Measurements from ENCODE around the gene HSPA12A. TPM values are rescaled to one million over a fixed set of nuclear protein-coding genes. Genes with fewer than 3 reads are reported as not detected.

HSPA12A gene
- polyA plus RNA-seq, 1 experiment: 20.5 TPM

GRCh38 chr10:116697816-116698215, 44.5 kb downstream of the HSPA12A start:
- no peak overlapping the region for H3K27ac ChIP-seq (ENCODE audit: low read depth, low read length)
- POLR2A ChIA-PET: no interaction called here
- no peak overlapping the region for H3K4me3 ChIP-seq (ENCODE audit: low read depth, low read length)
- TF ChIP-seq CTCF (IDR thresholded peaks at IDR 0.05; ENCODE audit: low read depth, low read length): no peak
- no peak for DNase-seq (ENCODE audit: low read depth, low spot score)
- H3K27me3 ChIP-seq (ENCODE audit: control insufficient read depth, insufficient read depth, low read length): no peaks in the 10 kb centered on the region
- CTCF ChIA-PET: interaction anchor here (1.0 kb wide), 1 partner anchor 745 kb away, joined by 4 read pairs; no protein-coding TSS in a partner anchor
- H3K9me3 ChIP-seq (ENCODE audit: control insufficient read depth, insufficient read depth, low read length): no peaks in the 10 kb centered on the region

- no peak for DNase-seq (ENCODE audit: low read depth, low spot score)
- POLR2A ChIA-PET: no interaction called here
- CTCF ChIA-PET: interaction anchor here (1.0 to 1.8 kb wide), 3 partner anchors 92 to 746 kb away, joined by 3 to 8 read pairs (median 4); no protein-coding TSS in a partner anchor
- no peak for TF ChIP-seq CTCF (IDR thresholded peaks at IDR 0.05; ENCODE audit: low read depth, low read length)
- no peaks in the 10 kb centered on the region for H3K27me3 ChIP-seq (ENCODE audit: control insufficient read depth, insufficient read depth, low read length)
- H3K27ac ChIP-seq (ENCODE audit: low read depth, low read length): no peak overlapping the region
- no peak overlapping the region for H3K4me3 ChIP-seq (ENCODE audit: low read depth, low read length)
- no peaks in the 10 kb centered on the region for H3K9me3 ChIP-seq (ENCODE audit: control insufficient read depth, insufficient read depth, low read length)
Measured at GRCh38 chr10:116696919-116697318, 45.4 kb downstream of the HSPA12A start.

- ChIA-PET POLR2A (no interaction called here), CTCF (interaction anchor here (4.5 kb wide), 1 partner anchor 13 kb away, joined by 29 read pairs; no protein-coding TSS in a partner anchor)
- no peaks in the 10 kb centered on the region for H3K9me3 ChIP-seq (ENCODE audit: control insufficient read depth, insufficient read depth, low read length)
- no peak overlapping the region for H3K4me3 ChIP-seq (ENCODE audit: low read depth, low read length)
- no peak for DNase-seq (ENCODE audit: low read depth, low spot score)
- H3K27ac ChIP-seq (ENCODE audit: low read depth, low read length): no peak overlapping the region
- H3K27me3 ChIP-seq (ENCODE audit: control insufficient read depth, insufficient read depth, low read length): no peaks in the 10 kb centered on the region
- TF ChIP-seq CTCF (IDR thresholded peaks at IDR 0.05; ENCODE audit: low read depth, low read length): no peak
Measured at GRCh38 chr10:116694927-116695268, 47.5 kb downstream of the HSPA12A start.

GRCh38 chr10:116694243-116694926, 48.0 kb downstream of the HSPA12A start:
- Histone ChIP-seq H3K4me3 (ENCODE audit: low read depth, low read length) (no peak overlapping the region), H3K27ac (ENCODE audit: low read depth, low read length) (no peak overlapping the region), H3K9me3 (ENCODE audit: control insufficient read depth, insufficient read depth, low read length) (no peaks in the 10 kb centered on the region), H3K27me3 (ENCODE audit: control insufficient read depth, insufficient read depth, low read length) (no peaks in the 10 kb centered on the region)
- POLR2A ChIA-PET: no interaction called here
- DNase-seq (ENCODE audit: low read depth, low spot score): no peak
- CTCF ChIA-PET: interaction anchor here (4.5 to 17.5 kb wide), 2 partner anchors 12 to 94 kb away, joined by 29 to 426 read pairs; no protein-coding TSS in a partner anchor
- TF ChIP-seq CTCF (IDR thresholded peaks at IDR 0.05; ENCODE audit: low read depth, low read length): no peak

GRCh38 chr10:116692225-116692624, 50.1 kb downstream of the HSPA12A start:
- TF ChIP-seq CTCF (IDR thresholded peaks at IDR 0.05; ENCODE audit: low read depth, low read length): no peak
- H3K27ac ChIP-seq (ENCODE audit: low read depth, low read length): no peak overlapping the region
- DNase-seq (ENCODE audit: low read depth, low spot score): no peak
- H3K4me3 ChIP-seq (ENCODE audit: low read depth, low read length): no peak overlapping the region
- H3K27me3 ChIP-seq (ENCODE audit: control insufficient read depth, insufficient read depth, low read length): no peaks in the 10 kb centered on the region
- H3K9me3 ChIP-seq (ENCODE audit: control insufficient read depth, insufficient read depth, low read length): no peaks in the 10 kb centered on the region
- CTCF ChIA-PET: interaction anchor here (1.4 to 17.5 kb wide), 3 partner anchors 10 to 96 kb away, joined by 4 to 426 read pairs (median 29); no protein-coding TSS in a partner anchor
- POLR2A ChIA-PET: interaction anchor here (0.9 kb wide), 1 partner anchor 51 kb away, joined by 3 read pairs; the partner anchor contains the start of gene HSPA12A
